SK-N-SH treated with all-trans-retinoic acid at 6 μM for 48 hours (cell line): ENCODE results near the gene TMEM54.

Source experiments
- ATAC-seq: fragments of 200-7000 bp; cut with Tn5 transposase; 3 replicates; pipeline ENCODE4 v1.9.1; 2020; ENCODE audit warnings: mild to moderate bottlenecking, moderate library complexity
- ARNTL ChIP-seq: fragments of 450-650 bp; formaldehyde crosslinking; IDR thresholded peaks from 2 replicates; pipeline ENCODE4 v1.5.0; 2020; ENCODE audit warnings: low read depth, mild to moderate bottlenecking, moderate library complexity, borderline replicate concordance
- BACH2 ChIP-seq: fragments of 250-450 bp; sonication (Bioruptor Pico); IDR thresholded peaks from 2 replicates; pipeline ENCODE4 v1.9.0; 2021; ENCODE audit warnings: mild to moderate bottlenecking, borderline replicate concordance
- ESRRG ChIP-seq: fragments of 250-450 bp; sonication (Bioruptor Pico); IDR thresholded peaks from 2 replicates; pipeline ENCODE4 v1.6.1; 2021; ENCODE audit warnings: mild to moderate bottlenecking
- GLIS3 ChIP-seq: fragments of 250-450 bp; sonication (Bioruptor Pico); IDR thresholded peaks from 2 replicates; pipeline ENCODE4 v1.5.0; 2020; ENCODE audit warnings: mild to moderate bottlenecking, moderate library complexity
- ISL1 ChIP-seq: fragments of 250-450 bp; sonication (Bioruptor Pico); IDR thresholded peaks from 2 replicates; pipeline ENCODE4 v2.1.2; 2022; ENCODE audit warnings: mild to moderate bottlenecking, moderate library complexity
- OSR1 ChIP-seq: fragments of 250-450 bp; sonication (Bioruptor Pico); IDR thresholded peaks from 2 replicates; pipeline ENCODE4 v1.8.0; 2022; ENCODE audit warnings: moderate library complexity, mild to moderate bottlenecking, inconsistent platforms
- PPARA ChIP-seq: fragments of 250-450 bp; sonication (Bioruptor Pico); IDR thresholded peaks from 2 replicates; pipeline ENCODE4 v1.5.0; 2020; ENCODE audit warnings: mild to moderate bottlenecking, borderline replicate concordance
- SNAI2 ChIP-seq: fragments of 250-450 bp; sonication (Bioruptor Pico); IDR thresholded peaks from 2 replicates; pipeline ENCODE4 v1.5.0; 2020; ENCODE audit warnings: mild to moderate bottlenecking, moderate library complexity
- TCF4 ChIP-seq: fragments of 250-450 bp; sonication (Bioruptor Pico); IDR thresholded peaks from 2 replicates; pipeline ENCODE4 v1.8.0; 2021; ENCODE audit warnings: mild to moderate bottlenecking, moderate library complexity, borderline replicate concordance
- TOX ChIP-seq: fragments of 250-450 bp; sonication (Bioruptor Pico); IDR thresholded peaks from 2 replicates; pipeline ENCODE4 v1.8.0; 2021; ENCODE audit warnings: mild to moderate bottlenecking, moderate library complexity, borderline replicate concordance
- ZC3H10 ChIP-seq: fragments of 250-450 bp; sonication (Bioruptor Pico); IDR thresholded peaks from 2 replicates; pipeline ENCODE4 v1.5.1; 2021; ENCODE audit warnings: mild to moderate bottlenecking, moderate library complexity
- ZFP3 ChIP-seq: fragments of 250-450 bp; sonication (Bioruptor Pico); IDR thresholded peaks from 2 replicates; pipeline ENCODE4 v1.5.0; 2020; ENCODE audit warnings: mild to moderate bottlenecking, moderate library complexity
- ZFP30 ChIP-seq: fragments of 450-650 bp; formaldehyde crosslinking; IDR thresholded peaks from 2 replicates; pipeline ENCODE4 v1.5.0; 2022; ENCODE audit warnings: mild to moderate bottlenecking, moderate library complexity
- ZNF565 ChIP-seq: fragments of 450-650 bp; formaldehyde crosslinking; conservative IDR thresholded peaks from 2 replicates; pipeline ENCODE4 v1.5.0; 2020; ENCODE audit warnings: low read depth, mild to moderate bottlenecking, moderate library complexity
- ZNF8 ChIP-seq: fragments of 450-650 bp; formaldehyde crosslinking; IDR thresholded peaks from 2 replicates; pipeline ENCODE4 v1.5.0; 2020; ENCODE audit warnings: mild to moderate bottlenecking, moderate library complexity
- TF ChIP-seq, protein P1 (sequence below): fragments of 250-450 bp; sonication (Bioruptor Pico); IDR thresholded peaks from 2 replicates; pipeline ENCODE4 v1.8.0; 2020; ENCODE audit warnings: mild to moderate bottlenecking, moderate library complexity, borderline replicate concordance
- TF ChIP-seq, protein P2 (sequence below): fragments of 250-450 bp; sonication (Bioruptor Pico); IDR thresholded peaks from 2 replicates; pipeline ENCODE4 v1.8.0; 2021; ENCODE audit warnings: low read depth, mild to moderate bottlenecking, moderate library complexity, borderline replicate concordance
- TF ChIP-seq, protein P3 (sequence below): fragments of 250-450 bp; sonication (Bioruptor Pico); IDR thresholded peaks from 2 replicates; pipeline ENCODE4 v1.5.1; 2021; ENCODE audit warnings: mild to moderate bottlenecking, moderate library complexity
- TF ChIP-seq, protein P4 (sequence below): fragments of 250-450 bp; sonication (Bioruptor Pico); IDR thresholded peaks from 2 replicates; pipeline ENCODE4 v1.5.0; 2020; ENCODE audit warnings: mild to moderate bottlenecking, moderate library complexity
- TF ChIP-seq, protein P5 (sequence below): fragments of 250-450 bp; sonication (Bioruptor Pico); IDR thresholded peaks from 2 replicates; pipeline ENCODE4 v1.5.1; 2020; ENCODE audit warnings: low read depth, mild to moderate bottlenecking, moderate library complexity

TMEM54 gene

DNA sequence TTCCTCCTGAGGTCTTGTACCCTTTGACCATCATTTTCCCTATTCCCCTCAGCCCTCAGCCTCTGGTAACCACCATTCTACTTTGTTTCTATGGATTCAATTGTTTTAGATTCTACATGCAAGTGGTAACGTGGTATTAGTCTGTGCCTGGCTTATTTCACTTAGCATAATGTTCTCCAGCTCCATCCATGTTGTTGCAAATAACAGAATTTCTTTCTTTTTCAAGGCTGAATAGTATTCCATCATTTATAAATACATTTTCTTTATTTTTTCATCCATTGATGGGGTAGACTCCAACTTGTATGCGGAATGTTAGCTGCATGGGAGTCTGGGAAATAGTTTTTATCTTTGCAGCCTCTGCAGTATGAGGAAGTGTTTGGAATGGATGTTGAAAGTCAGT is 26.3 kb upstream of the TMEM54 start:
- no peak for ATAC-seq

DNA sequence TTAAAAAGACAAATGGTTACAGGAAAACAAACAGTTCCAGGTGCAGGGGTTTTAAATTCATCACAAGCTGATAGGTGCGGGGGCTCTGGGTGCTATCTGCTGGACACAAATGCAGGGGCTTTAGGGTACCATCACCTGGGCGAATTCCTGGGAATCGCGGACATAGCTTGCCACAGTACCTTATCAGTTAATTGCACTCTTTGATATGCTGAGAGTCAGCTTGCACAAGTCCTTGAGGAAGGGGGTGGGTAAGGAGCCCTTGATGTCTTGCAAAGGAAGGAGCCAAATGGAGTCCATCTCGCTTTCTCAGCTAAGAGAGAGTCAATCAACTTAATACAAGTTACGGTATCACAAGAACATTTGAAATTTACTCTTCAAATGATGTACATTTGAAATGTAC is 25.4 kb upstream of the TMEM54 start:
- no peak for ATAC-seq
- TF ChIP-seq TCF4 (CRISPR knock-in tag) = no peak
- no peak for TF ChIP-seq ARNTL (CRISPR knock-in tag)
- TF ChIP-seq ISL1 (CRISPR knock-in tag) = no peak
- TF ChIP-seq, protein P1, sequence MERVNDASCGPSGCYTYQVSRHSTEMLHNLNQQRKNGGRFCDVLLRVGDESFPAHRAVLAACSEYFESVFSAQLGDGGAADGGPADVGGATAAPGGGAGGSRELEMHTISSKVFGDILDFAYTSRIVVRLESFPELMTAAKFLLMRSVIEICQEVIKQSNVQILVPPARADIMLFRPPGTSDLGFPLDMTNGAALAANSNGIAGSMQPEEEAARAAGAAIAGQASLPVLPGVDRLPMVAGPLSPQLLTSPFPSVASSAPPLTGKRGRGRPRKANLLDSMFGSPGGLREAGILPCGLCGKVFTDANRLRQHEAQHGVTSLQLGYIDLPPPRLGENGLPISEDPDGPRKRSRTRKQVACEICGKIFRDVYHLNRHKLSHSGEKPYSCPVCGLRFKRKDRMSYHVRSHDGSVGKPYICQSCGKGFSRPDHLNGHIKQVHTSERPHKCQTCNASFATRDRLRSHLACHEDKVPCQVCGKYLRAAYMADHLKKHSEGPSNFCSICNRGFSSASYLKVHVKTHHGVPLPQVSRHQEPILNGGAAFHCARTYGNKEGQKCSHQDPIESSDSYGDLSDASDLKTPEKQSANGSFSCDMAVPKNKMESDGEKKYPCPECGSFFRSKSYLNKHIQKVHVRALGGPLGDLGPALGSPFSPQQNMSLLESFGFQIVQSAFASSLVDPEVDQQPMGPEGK (CRISPR knock-in tag) = no peak

More for the DNA sequence above, 26.3 kb upstream of the TMEM54 start:
- TF ChIP-seq, protein P2, sequence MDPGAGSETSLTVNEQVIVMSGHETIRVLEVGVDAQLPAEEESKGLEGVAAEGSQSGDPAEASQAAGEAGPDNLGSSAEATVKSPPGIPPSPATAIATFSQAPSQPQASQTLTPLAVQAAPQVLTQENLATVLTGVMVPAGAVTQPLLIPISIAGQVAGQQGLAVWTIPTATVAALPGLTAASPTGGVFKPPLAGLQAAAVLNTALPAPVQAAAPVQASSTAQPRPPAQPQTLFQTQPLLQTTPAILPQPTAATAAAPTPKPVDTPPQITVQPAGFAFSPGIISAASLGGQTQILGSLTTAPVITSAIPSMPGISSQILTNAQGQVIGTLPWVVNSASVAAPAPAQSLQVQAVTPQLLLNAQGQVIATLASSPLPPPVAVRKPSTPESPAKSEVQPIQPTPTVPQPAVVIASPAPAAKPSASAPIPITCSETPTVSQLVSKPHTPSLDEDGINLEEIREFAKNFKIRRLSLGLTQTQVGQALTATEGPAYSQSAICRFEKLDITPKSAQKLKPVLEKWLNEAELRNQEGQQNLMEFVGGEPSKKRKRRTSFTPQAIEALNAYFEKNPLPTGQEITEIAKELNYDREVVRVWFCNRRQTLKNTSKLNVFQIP (CRISPR knock-in tag) = no peak
- TF ChIP-seq, protein P3, sequence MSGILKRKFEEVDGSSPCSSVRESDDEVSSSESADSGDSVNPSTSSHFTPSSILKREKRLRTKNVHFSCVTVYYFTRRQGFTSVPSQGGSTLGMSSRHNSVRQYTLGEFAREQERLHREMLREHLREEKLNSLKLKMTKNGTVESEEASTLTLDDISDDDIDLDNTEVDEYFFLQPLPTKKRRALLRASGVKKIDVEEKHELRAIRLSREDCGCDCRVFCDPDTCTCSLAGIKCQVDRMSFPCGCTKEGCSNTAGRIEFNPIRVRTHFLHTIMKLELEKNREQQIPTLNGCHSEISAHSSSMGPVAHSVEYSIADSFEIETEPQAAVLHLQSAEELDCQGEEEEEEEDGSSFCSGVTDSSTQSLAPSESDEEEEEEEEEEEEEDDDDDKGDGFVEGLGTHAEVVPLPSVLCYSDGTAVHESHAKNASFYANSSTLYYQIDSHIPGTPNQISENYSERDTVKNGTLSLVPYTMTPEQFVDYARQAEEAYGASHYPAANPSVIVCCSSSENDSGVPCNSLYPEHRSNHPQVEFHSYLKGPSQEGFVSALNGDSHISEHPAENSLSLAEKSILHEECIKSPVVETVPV (CRISPR knock-in tag) = no peak
- TF ChIP-seq ZNF565 (CRISPR knock-in tag) (no peak), OSR1 (CRISPR knock-in tag) (no peak), ZC3H10 (CRISPR knock-in tag) (no peak), SNAI2 (CRISPR knock-in tag) (no peak), ISL1 (CRISPR knock-in tag) (no peak), ZFP3 (CRISPR knock-in tag) (no peak)
- TF ChIP-seq, protein P1 (CRISPR knock-in tag) = no peak
- TF ChIP-seq, protein P4, sequence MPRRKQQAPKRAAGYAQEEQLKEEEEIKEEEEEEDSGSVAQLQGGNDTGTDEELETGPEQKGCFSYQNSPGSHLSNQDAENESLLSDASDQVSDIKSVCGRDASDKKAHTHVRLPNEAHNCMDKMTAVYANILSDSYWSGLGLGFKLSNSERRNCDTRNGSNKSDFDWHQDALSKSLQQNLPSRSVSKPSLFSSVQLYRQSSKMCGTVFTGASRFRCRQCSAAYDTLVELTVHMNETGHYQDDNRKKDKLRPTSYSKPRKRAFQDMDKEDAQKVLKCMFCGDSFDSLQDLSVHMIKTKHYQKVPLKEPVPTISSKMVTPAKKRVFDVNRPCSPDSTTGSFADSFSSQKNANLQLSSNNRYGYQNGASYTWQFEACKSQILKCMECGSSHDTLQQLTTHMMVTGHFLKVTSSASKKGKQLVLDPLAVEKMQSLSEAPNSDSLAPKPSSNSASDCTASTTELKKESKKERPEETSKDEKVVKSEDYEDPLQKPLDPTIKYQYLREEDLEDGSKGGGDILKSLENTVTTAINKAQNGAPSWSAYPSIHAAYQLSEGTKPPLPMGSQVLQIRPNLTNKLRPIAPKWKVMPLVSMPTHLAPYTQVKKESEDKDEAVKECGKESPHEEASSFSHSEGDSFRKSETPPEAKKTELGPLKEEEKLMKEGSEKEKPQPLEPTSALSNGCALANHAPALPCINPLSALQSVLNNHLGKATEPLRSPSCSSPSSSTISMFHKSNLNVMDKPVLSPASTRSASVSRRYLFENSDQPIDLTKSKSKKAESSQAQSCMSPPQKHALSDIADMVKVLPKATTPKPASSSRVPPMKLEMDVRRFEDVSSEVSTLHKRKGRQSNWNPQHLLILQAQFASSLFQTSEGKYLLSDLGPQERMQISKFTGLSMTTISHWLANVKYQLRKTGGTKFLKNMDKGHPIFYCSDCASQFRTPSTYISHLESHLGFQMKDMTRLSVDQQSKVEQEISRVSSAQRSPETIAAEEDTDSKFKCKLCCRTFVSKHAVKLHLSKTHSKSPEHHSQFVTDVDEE (CRISPR knock-in tag) = no peak

DNA sequence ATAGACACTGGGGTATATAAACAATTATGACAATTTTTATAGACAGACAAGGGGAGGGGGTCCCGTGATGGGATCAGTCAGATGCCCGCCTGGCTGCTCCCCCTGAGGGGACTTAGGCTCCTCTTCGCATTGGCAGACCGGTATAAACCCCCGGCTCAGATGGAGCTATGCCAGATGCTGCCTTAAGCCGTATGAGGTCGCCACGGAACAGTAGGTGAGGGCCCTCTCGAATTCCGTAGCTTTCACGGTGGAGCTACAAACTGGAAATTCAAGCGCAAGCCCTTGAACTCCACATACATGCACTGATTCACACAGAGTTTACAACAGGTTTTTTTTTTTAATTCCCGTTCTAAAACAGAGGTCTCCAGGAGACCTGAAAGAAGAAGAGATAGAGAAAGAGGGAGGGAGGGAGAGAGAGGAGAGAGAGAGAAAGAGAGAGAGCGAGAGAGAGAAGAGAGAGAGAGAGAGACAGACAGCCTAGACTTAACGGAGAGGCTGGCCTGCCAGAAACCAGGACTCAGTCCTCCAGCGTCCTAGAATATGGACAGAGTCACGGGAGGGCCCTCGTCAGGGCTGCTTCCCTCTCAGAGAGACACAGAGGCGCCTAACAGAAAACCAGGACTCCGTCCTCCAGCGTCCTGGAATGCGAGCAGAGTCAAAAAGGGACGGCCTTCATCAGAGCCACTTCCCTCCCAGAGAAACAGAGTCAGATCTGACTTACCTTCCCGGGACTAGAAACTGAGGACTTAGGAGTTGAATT is 24.4 kb upstream of the TMEM54 start:
- no peak for TF ChIP-seq TOX (CRISPR knock-in tag)
- TF ChIP-seq OSR1 (CRISPR knock-in tag) = no peak
- TF ChIP-seq, protein P4 (CRISPR knock-in tag) = no peak
- no peak for TF ChIP-seq BACH2 (CRISPR knock-in tag)
- TF ChIP-seq ZFP3 (CRISPR knock-in tag) = no peak
- no peak for TF ChIP-seq ESRRG (CRISPR knock-in tag)
- no peak for TF ChIP-seq ZNF8 (CRISPR knock-in tag)
- no peak for TF ChIP-seq GLIS3 (CRISPR knock-in tag)
- no peak for TF ChIP-seq ISL1 (CRISPR knock-in tag)
- TF ChIP-seq ZNF565 (CRISPR knock-in tag) = no peak
- TF ChIP-seq, protein P5, sequence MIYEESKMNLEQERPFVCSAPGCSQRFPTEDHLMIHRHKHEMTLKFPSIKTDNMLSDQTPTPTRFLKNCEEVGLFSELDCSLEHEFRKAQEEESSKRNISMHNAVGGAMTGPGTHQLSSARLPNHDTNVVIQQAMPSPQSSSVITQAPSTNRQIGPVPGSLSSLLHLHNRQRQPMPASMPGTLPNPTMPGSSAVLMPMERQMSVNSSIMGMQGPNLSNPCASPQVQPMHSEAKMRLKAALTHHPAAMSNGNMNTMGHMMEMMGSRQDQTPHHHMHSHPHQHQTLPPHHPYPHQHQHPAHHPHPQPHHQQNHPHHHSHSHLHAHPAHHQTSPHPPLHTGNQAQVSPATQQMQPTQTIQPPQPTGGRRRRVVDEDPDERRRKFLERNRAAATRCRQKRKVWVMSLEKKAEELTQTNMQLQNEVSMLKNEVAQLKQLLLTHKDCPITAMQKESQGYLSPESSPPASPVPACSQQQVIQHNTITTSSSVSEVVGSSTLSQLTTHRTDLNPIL (CRISPR knock-in tag) = no peak
- TF ChIP-seq PPARA (CRISPR knock-in tag) = no peak
- TF ChIP-seq, protein P3 (CRISPR knock-in tag) = no peak
- TF ChIP-seq TCF4 (CRISPR knock-in tag) = no peak
- no peak for TF ChIP-seq ZFP30 (CRISPR knock-in tag)
- TF ChIP-seq ZC3H10 (CRISPR knock-in tag) = no peak
- TF ChIP-seq, all 23 proteins: peak for 0
- no peak for ATAC-seq
